GM12875 (cell line): ENCODE data around the gene GOLGA6L2.
"Not testable (repeated sequence)": the region's sequence is repeated elsewhere in the genome, so short reads cannot be mapped to it uniquely, and the experiment has no call there.

Experiments
- H3K4me3 ChIP-seq: one replicate; pipeline ENCODE4 v1.5.1; 2011; ENCODE audit warnings: low read depth, low read length, control low read depth
- CTCF ChIP-seq: IDR thresholded peaks from 2 replicates; pipeline ENCODE4 v1.5.1; 2011; ENCODE audit warnings: low read depth, mild to moderate bottlenecking, control low read depth, inconsistent platforms, low read length, moderate library complexity, borderline replicate concordance; ENCODE audit not compliant: insufficient read depth

The GOLGA6L2 gene

GRCh38 chr15:23439513-23439912 is 7.5 kb downstream of the GOLGA6L2 start:
- no peak overlapping the region for H3K4me3 ChIP-seq
- no peak for TF ChIP-seq CTCF

- TF ChIP-seq CTCF, result no peak
- no peak overlapping the region for H3K4me3 ChIP-seq
Observed at GRCh38 chr15:23438816-23439466, 8.1 kb downstream of the GOLGA6L2 start.

- TF ChIP-seq CTCF, result no peak
- no peak overlapping the region for H3K4me3 ChIP-seq
Observed at GRCh38 chr15:23437673-23438072, 9.4 kb downstream of the GOLGA6L2 start.

GRCh38 chr15:23437146-23437545 is 9.9 kb downstream of the GOLGA6L2 start:
- no peak for TF ChIP-seq CTCF
- no peak overlapping the region for H3K4me3 ChIP-seq

GRCh38 chr15:23436421-23436820 is 10.6 kb downstream of the GOLGA6L2 start:
- H3K4me3 ChIP-seq, result no peak overlapping the region
- no peak for TF ChIP-seq CTCF

- H3K4me3 ChIP-seq, result not testable (repeated sequence)
Observed at GRCh38 chr15:23434699-23435098, 12.3 kb downstream of the GOLGA6L2 start.

- not testable (repeated sequence) for H3K4me3 ChIP-seq
Observed at GRCh38 chr15:23425327-23425726, 21.7 kb downstream of the GOLGA6L2 start.

GRCh38 chr15:23424111-23424904 is 22.7 kb downstream of the GOLGA6L2 start:
- no peak for TF ChIP-seq CTCF
- no peak overlapping the region for H3K4me3 ChIP-seq
